H1 (cell line): Measurements from ENCODE around the gene KRT34. TPM values are rescaled to one million over a fixed set of nuclear protein-coding genes. Genes with fewer than 3 reads are reported as not detected.

Experiments used
- CTCF ChIA-PET: fragments of 300-600 bp; sonication (Branson Sonifier 250); formaldehyde crosslinking; loops from one replicate; lab custom pipeline; 2021; ENCODE audit not compliant: partially characterized antibody; lab: Charles Lee
- POLR2A ChIA-PET: fragments of 300-600 bp; sonication (Branson Sonifier 250); formaldehyde crosslinking; loops from one replicate; lab custom pipeline; 2021; ENCODE audit warnings: inconsistent platforms; ENCODE audit not compliant: partially characterized antibody; lab: Charles Lee
- DNase-seq, 2 experiments: peaks; one replicate each; pipeline versions ENCODE4 v3.0.0 to v3.0.0-alpha.2; 2010 to 2022; ENCODE audit warnings: low spot score in 2 of 2, low read depth in 1 of 2, mixed read lengths in 1 of 2
- FAIRE-seq: peaks from 2 replicates; lab custom pipeline; 2011; peaks lifted over from hg19 to GRCh38; lab: Jason Lieb, UNC
- H2AFZ ChIP-seq: 2 replicates; pipeline ENCODE4 v1.8.1; 2012; ENCODE audit warnings: low read length, inconsistent platforms
- H2AK5ac ChIP-seq: 2 replicates; pipeline ENCODE4 v1.6.1; 2013; ENCODE audit warnings: low read depth, low read length
- H2BK120ac ChIP-seq: replicated peaks from 2 replicates; pipeline ENCODE3; 2013; ENCODE audit warnings: low read depth, low read length, inconsistent platforms
- H2BK12ac ChIP-seq: 2 replicates; pipeline ENCODE4 v1.6.1; 2013; ENCODE audit warnings: low read depth, low read length
- H2BK15ac ChIP-seq: 2 replicates; pipeline ENCODE4 v1.6.1; 2013; ENCODE audit warnings: low read length
- H2BK20ac ChIP-seq: 2 replicates; pipeline ENCODE4 v1.6.1; 2013; ENCODE audit warnings: low read length
- H2BK5ac ChIP-seq: 2 replicates; pipeline ENCODE4 v1.6.1; 2013; ENCODE audit warnings: low read depth, low read length
- H3K14ac ChIP-seq: 2 replicates; pipeline ENCODE4 v1.6.1; 2013; ENCODE audit warnings: inconsistent platforms; ENCODE audit not compliant: insufficient read length
- H3K18ac ChIP-seq: 2 replicates; pipeline ENCODE4 v1.6.1; 2013; ENCODE audit warnings: low read length; ENCODE audit errors: extremely low read depth
- H3K23ac ChIP-seq: 2 replicates; pipeline ENCODE4 v1.6.1; 2013; ENCODE audit warnings: inconsistent platforms; ENCODE audit not compliant: insufficient read length
- H3K23me2 ChIP-seq: 2 replicates; pipeline ENCODE4 v1.6.1; 2013; ENCODE audit warnings: low read depth, low read length
- H3K27ac ChIP-seq: 2 replicates; pipeline ENCODE4 v1.6.1; 2011; ENCODE audit warnings: low read depth, low read length, inconsistent platforms
- H3K27me3 ChIP-seq, 4 experiments: replicated peaks in 1 of 4; 1 replicate in 1 of 4; 2 replicates in 3 of 4; pipeline versions ENCODE4 v1.6.1 to v1.8.1; 2011 to 2013; ENCODE audit warnings: low read length in 3 of 4, mild to moderate bottlenecking in 3 of 4, inconsistent platforms in 2 of 4, mixed read lengths in 2 of 4, moderate library complexity in 1 of 4; ENCODE audit not compliant: control insufficient read depth in 3 of 4, insufficient read depth in 3 of 4; ENCODE audit errors: extremely low read depth in 1 of 4
- H3K36me3 ChIP-seq, 4 experiments: 2 replicates each; pipeline versions ENCODE4 v1.6.1 to v1.8.1; 2011 to 2013; ENCODE audit warnings: mild to moderate bottlenecking in 4 of 4, low read length in 3 of 4, moderate library complexity in 2 of 4, control low read depth in 1 of 4, inconsistent platforms in 1 of 4; ENCODE audit not compliant: insufficient read depth in 4 of 4, control insufficient read depth in 2 of 4
- H3K4ac ChIP-seq: replicated peaks from 2 replicates; pipeline ENCODE3; 2013; ENCODE audit warnings: low read length, low read depth, mixed read lengths, inconsistent platforms; ENCODE audit not compliant: insufficient read length
- H3K4me1 ChIP-seq, 4 experiments: replicated peaks in 1 of 4; 1 replicate in 1 of 4; 2 replicates in 3 of 4; pipeline versions ENCODE4 v1.6.1 to v1.8.1; 2011 to 2013; ENCODE audit warnings: low read length in 3 of 4, inconsistent platforms in 2 of 4, mixed read lengths in 1 of 4; ENCODE audit not compliant: insufficient read depth in 4 of 4, control insufficient read depth in 3 of 4
- H3K4me2 ChIP-seq, 2 experiments: 2 replicates each; pipeline versions ENCODE4 v1.6.1 to v1.8.1; 2011 to 2013; ENCODE audit warnings: low read depth in 2 of 2, low read length in 2 of 2, control low read depth in 1 of 2, inconsistent platforms in 1 of 2, mild to moderate bottlenecking in 1 of 2; ENCODE audit not compliant: insufficient read depth in 1 of 2
- H3K4me3 ChIP-seq, 4 experiments: fragments of 200-600, 300-600 bp in 1 of 4; sonication (generic), shearing (Covaris generic), sonication (Bioruptor Twin) in 1 of 4; 2 replicates each; pipeline versions ENCODE4 v1.5.1 to v1.8.1; 2011 to 2016; ENCODE audit warnings: low read length in 4 of 4, low read depth in 3 of 4, control low read depth in 2 of 4, inconsistent platforms in 2 of 4, mild to moderate bottlenecking in 2 of 4, mixed read lengths in 1 of 4, moderate library complexity in 1 of 4; ENCODE audit not compliant: insufficient read depth in 2 of 4; ENCODE audit errors: extremely low read depth in 1 of 4
- H3K56ac ChIP-seq: replicated peaks from 2 replicates; pipeline ENCODE3; 2013; ENCODE audit warnings: low read depth, mild to moderate bottlenecking, mixed read lengths, low read length, inconsistent platforms; ENCODE audit not compliant: insufficient read length
- H3K79me1 ChIP-seq: 2 replicates; pipeline ENCODE4 v1.6.1; 2013; ENCODE audit warnings: low read depth, low read length, control low read depth
- H3K79me2 ChIP-seq, 2 experiments: 2 replicates each; pipeline versions ENCODE4 v1.6.1 to v1.8.1; 2012 to 2013; ENCODE audit warnings: low read length in 2 of 2, mild to moderate bottlenecking in 2 of 2, inconsistent platforms in 1 of 2; ENCODE audit not compliant: insufficient read depth in 2 of 2, control insufficient read depth in 1 of 2
- H3K9ac ChIP-seq, 4 experiments: replicated peaks in 1 of 4; 1 replicate in 1 of 4; 2 replicates in 3 of 4; pipeline versions ENCODE4 v1.6.1 to v1.8.1; 2011 to 2013; ENCODE audit warnings: low read depth in 3 of 4, low read length in 3 of 4, control low read depth in 2 of 4, mild to moderate bottlenecking in 2 of 4, moderate library complexity in 2 of 4, inconsistent platforms in 1 of 4; ENCODE audit errors: extremely low read depth in 1 of 4
- H3K9me3 ChIP-seq, 2 experiments: 2 replicates each; pipeline versions ENCODE4 v1.6.1 to v1.8.1; 2012 to 2013; ENCODE audit warnings: mild to moderate bottlenecking in 2 of 2, moderate library complexity in 2 of 2, control low read depth in 1 of 2, inconsistent platforms in 1 of 2, low read depth in 1 of 2, low read length in 1 of 2, mixed read lengths in 1 of 2; ENCODE audit not compliant: insufficient read depth in 2 of 2
- H4K20me1 ChIP-seq, 2 experiments: replicated peaks in 1 of 2; 2 replicates each; pipeline versions ENCODE3 to v1.8.1; 2011 to 2013; ENCODE audit warnings: inconsistent platforms in 2 of 2, low read length in 2 of 2, mild to moderate bottlenecking in 1 of 2; ENCODE audit not compliant: insufficient read depth in 2 of 2, control insufficient read depth in 1 of 2
- H4K5ac ChIP-seq: 2 replicates; pipeline ENCODE4 v1.6.1; 2013; ENCODE audit warnings: low read length, low read depth, mixed read lengths, inconsistent platforms; ENCODE audit not compliant: insufficient read length
- H4K8ac ChIP-seq: 2 replicates; pipeline ENCODE4 v1.8.0; 2013; ENCODE audit warnings: mild to moderate bottlenecking, moderate library complexity, low read length, inconsistent platforms; ENCODE audit not compliant: insufficient read depth; ENCODE audit errors: extremely low read depth
- H4K91ac ChIP-seq: replicated peaks from 2 replicates; pipeline ENCODE3; 2013; ENCODE audit warnings: low read length, mixed read lengths, inconsistent platforms; ENCODE audit not compliant: insufficient read length
- EGR1 ChIP-seq: IDR thresholded peaks from 2 replicates; pipeline ENCODE4 v1.6.1; 2011; ENCODE audit warnings: low read depth, low read length, borderline replicate concordance
- TAF1 ChIP-seq: IDR thresholded peaks from 2 replicates; pipeline ENCODE4 v1.6.1; 2011; ENCODE audit warnings: mild to moderate bottlenecking, low read depth, low read length
- TAF7 ChIP-seq: optimal IDR thresholded peaks from 2 replicates; pipeline ENCODE3; 2011; ENCODE audit warnings: low read depth, mild to moderate bottlenecking, inconsistent platforms, low read length, moderate library complexity, borderline replicate concordance
- WGBS, 2 experiments: shearing (Covaris generic) in 1 of 2; methylation state at CpG; one replicate each; pipeline versions ENCODE4 v1.1.6 to v1.1.7; 2013 to 2015; ENCODE audit warnings: low lambda C conversion rate in 2 of 2, mixed read lengths in 2 of 2, inconsistent platforms in 1 of 2, low coverage in 1 of 2, missing lambda C conversion rate in 1 of 2; ENCODE audit not compliant: insufficient replicate concordance in 2 of 2, insufficient coverage in 1 of 2, insufficient read length in 1 of 2; ENCODE audit errors: extremely low coverage in 1 of 2, missing lambda C conversion rate in 1 of 2; 5-methylcytosine and 5-hydroxymethylcytosine counted together
- polyA plus RNA-seq, 7 experiments: library from polyadenylated mRNA; depleted of rRNA in 3 of 7; stranded (reverse) in 5 of 7; unstranded in 2 of 7; fragments of >200 nt in 5 of 7; fragments of 200-250 nt in 2 of 7; gene quantifications; 1 replicate in 5 of 7; 2 replicates in 1 of 7; 4 replicates in 1 of 7; pipeline versions ENCODE4 v1.2.1 to v1.2.3, GENCODE V29; 2011 to 2013; ENCODE audit warnings: missing spikeins in 2 of 7, mixed read lengths in 2 of 7
- total RNA-seq: library from RNA; stranded (reverse); fragmentation: NEBNext Ultra II Directional; extraction: Animal tissue kit (Norgen Biotek cat#: 25700); gene quantifications from 2 replicates; pipeline ENCODE4 v1.2.1, GENCODE V29; 2021

The KRT34 gene
- total and polyA plus RNA-seq, 2 of the 8 experiments (the other 6 are each of a cell fraction or from before 2014, with no cell fraction given), result not detected

DNA sequence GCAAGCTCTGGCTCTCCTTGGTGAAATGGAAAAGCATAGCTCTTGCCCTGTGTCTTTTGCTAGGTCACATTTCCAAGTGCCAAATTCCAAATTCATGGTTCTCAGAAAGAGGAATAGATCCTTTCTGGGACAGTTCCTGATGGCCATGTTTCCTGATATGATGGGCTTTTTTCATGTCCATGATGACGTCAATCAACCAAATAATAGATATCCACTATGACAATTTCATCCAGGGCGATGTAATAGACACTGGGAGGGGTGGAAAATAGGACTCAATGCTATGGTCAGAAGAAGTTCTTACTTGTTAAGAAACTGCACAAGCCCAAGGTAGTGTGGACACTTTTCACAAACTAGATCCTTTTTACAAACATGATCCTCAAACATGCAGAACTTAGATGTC is 30.9 kb downstream of the KRT34 start:
- Histone ChIP-seq H4K91ac (no peak overlapping the region), H3K27me3 (no peaks in the 10 kb centered on the region), H3K23ac (no peak overlapping the region), H3K9ac (no peak overlapping the region), H3K79me1 (no peaks in the 10 kb centered on the region), H2BK20ac (no peak overlapping the region), H3K14ac (no peak overlapping the region), H3K4me1 (no peaks in the 10 kb centered on the region), H3K9me3 (no peaks in the 10 kb centered on the region), H2BK12ac (no peak overlapping the region), H3K36me3 (no peaks in the 10 kb centered on the region), H3K23me2 (no peaks in the 10 kb centered on the region), H3K4me3 (no peak overlapping the region), H3K18ac (no peak overlapping the region), H2BK120ac (no peak overlapping the region), H4K20me1 (no peaks in the 10 kb centered on the region), H2AFZ (no peak overlapping the region), H3K79me2 (no peaks in the 10 kb centered on the region), H2BK15ac (no peak overlapping the region), H4K5ac (no peak overlapping the region), H3K27ac (no peak overlapping the region), H3K56ac (no peak overlapping the region), H4K8ac (no peak overlapping the region), H2BK5ac (no peak overlapping the region), H3K4ac (no peak overlapping the region), H2AK5ac (no peak overlapping the region), H3K4me2 (no peak overlapping the region)
- ChIA-PET POLR2A (no interaction called here), CTCF (interaction anchor here (0.6 to 4.5 kb wide), 4 partner anchors 22 to 488 kb away, joined by 3 to 27 read pairs (median 4); no protein-coding TSS in a partner anchor)
- WGBS, 2 experiments, result 80% methylated on average over 2 of the region's 2 CpGs; no CpG with 5 or more reads in 1 of the 2 experiments
- no peak for FAIRE-seq
- TF ChIP-seq EGR1 (no peak), TAF7 (no peak), TAF1 (no peak)
- DNase-seq, result no peak
